Medulla oblongata (tissue), 1 donor: ENCODE data around the gene ANKRD13C.
A peak's percentile ranks its signal among the peaks of the same experiment; 100 is the strongest.
"Not testable (repeated sequence)": the region's sequence is repeated elsewhere in the genome, so short reads cannot be mapped to it uniquely, and the experiment has no call there.

Source experiments
- DNase-seq: peaks from one replicate; pipeline ENCODE4 v3.0.0-alpha.2; 2015; ENCODE audit errors: extremely low spot score

The ANKRD13C gene

GRCh38 chr1:70358921-70359564 is 4.5 kb upstream of the ANKRD13C start:
- no peak for DNase-seq

GRCh38 chr1:70355920-70356319 is 1.4 kb upstream of the ANKRD13C start:
- DNase-seq: no peak

DNA sequence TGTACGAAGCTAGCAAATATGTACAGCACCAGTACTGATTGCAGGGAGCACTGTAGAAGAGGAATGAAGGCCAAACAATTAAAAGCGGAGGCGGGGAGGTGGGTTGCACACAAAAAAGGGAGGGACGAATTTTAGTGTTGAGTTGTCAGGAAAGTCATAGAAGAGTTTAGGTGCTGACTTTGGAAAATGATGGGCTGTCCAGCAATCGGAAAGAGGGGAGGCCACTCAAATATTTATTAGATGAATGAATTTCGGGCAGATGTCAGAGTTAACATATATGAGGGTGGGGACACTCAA is 537 bp upstream of the ANKRD13C start:
- no peak for DNase-seq

DNA sequence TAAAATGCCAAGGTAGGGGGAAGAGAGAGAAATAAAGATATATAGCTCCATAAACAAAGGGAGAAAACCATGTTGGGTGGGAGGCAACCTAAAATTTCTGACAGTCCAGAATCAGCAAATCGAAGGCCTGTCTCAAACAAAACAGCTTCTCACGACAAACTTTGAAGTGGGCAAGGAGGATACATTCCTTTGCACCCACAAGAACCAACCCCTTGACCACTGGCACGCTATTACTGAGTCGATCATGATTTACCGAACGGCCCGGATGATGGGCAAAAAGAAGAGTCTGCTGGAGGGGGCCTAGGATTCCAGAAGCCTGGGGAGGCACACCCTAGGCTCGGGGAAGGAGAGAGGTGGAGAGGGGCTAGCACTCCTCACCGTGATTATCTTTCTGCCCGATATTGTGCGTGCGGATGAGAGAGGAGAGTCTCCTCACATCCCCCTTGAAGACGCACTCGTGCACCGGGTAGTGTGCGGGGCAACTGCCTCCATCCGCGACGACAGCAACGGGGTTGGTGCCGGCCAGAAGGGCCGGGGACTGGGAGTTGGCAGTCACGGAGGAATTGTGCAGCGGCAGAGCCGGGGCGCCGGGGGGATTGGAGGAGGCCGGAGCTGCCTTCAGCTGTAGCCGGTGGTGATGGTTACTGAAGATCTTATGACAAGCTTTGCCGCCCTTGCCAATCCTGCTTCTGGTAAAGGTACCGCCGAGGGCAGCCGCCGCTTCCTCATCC is 756 bp downstream of the ANKRD13C start:
- peak; percentile 41 for DNase-seq

DNA sequence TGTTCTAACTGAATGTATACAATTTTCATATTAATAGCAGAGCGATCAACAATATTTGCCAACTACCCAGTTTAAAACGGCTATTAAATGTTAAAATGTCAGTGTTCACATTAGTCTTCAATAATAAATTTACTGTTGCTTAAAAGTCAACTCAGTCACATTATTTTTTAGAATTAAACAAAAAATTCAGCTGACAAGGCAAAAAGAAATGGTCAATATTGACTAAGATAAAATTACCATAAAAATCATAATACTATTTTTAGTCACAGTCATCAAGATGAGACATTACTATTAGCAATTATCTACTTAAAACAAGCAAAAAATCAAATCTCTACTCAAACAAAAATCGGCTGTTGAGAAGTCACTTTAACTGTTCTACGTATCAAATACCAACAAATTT is 1.5 kb downstream of the ANKRD13C start:
- DNase-seq: no peak

GRCh38 chr1:70349799-70350198 is 4.7 kb downstream of the ANKRD13C start:
- not testable (repeated sequence) for DNase-seq

GRCh38 chr1:70348399-70349165 is 5.9 kb downstream of the ANKRD13C start:
- no peak for DNase-seq

- not testable (repeated sequence) for DNase-seq
These were observed 14.9 kb downstream of the ANKRD13C start for GRCh38 chr1:70339644-70340043.

- no peak for DNase-seq
These were observed 18.5 kb downstream of the ANKRD13C start for GRCh38 chr1:70336050-70336449.

DNA sequence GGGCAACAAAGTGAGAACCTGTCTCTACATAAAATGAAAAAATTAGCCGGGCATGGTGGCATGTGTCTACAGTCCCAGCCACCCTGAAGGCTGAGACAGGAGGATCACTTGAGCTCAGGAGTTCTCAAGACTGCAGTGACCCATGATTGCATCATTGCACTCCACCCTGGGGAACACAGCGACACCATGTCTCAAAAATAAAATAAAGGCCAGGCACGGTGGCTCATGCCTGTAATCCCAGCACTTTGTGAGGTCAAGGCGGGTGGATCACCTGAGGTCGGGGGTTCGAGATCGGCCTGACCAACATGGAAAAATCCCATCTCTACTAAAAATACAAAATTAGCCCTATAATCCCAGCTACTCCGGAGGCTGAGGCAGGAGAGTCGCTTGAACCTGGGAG is 20.1 kb downstream of the ANKRD13C start:
- DNase-seq: no peak

- no peak for DNase-seq
These were observed 21.3 kb downstream of the ANKRD13C start for GRCh38 chr1:70333245-70333644.

- DNase-seq: no peak
These were observed 22.6 kb downstream of the ANKRD13C start for GRCh38 chr1:70331962-70332361.

- no peak for DNase-seq
These were observed 27.0 kb downstream of the ANKRD13C start for GRCh38 chr1:70327306-70328076.

GRCh38 chr1:70324683-70325082 is 29.8 kb downstream of the ANKRD13C start:
- no peak for DNase-seq

DNA sequence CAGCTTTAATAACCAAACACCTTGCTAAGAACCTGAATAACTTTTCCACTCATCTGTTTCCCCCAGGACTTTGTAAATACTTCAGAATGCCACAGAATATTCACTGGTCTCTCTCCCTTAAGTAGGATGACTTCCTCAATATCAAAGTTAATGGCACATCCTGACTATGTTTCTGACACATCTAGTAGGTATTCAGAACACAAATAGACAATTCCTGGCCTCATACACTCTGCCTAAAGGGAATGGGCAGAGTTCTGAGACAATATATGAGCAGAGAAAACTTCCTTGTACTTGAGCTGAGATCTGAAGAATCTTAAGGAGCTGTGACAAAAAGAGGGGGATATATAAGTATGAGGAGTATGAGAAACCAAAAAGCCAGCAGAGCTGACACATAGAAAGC is 34.8 kb downstream of the ANKRD13C start:
- DNase-seq: no peak

- no peak for DNase-seq
These were observed 36.3 kb downstream of the ANKRD13C start for GRCh38 chr1:70318191-70318590.

GRCh38 chr1:70317087-70317486 is 37.4 kb downstream of the ANKRD13C start:
- no peak for DNase-seq

GRCh38 chr1:70315782-70316181 is 38.7 kb downstream of the ANKRD13C start:
- no peak for DNase-seq

- DNase-seq: no peak
These were observed 39.7 kb downstream of the ANKRD13C start for GRCh38 chr1:70314706-70315304.

- DNase-seq: no peak
These were observed 43.2 kb downstream of the ANKRD13C start for GRCh38 chr1:70311369-70311768.

DNA sequence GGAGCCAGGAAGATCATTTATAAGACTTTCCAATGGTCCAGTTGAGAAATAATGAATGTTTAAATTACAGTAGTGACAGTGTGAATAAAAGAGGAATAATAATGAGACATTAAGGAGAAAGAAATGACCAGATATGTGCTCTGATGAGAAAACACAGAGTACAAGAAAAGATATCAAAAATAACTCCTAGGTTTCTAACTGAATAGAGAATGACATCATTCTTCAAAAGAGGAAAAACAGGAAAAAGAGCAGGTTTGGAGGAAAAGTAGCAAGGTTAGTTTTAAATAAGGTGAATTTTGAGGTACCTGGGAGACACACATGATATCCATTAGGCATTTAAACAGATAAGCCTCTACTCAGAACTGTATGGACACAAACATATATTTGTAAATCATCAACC is 55.0 kb downstream of the ANKRD13C start:
- no peak for DNase-seq

GRCh38 chr1:70295749-70296148 is 58.8 kb downstream of the ANKRD13C start:
- DNase-seq: no peak
